ENCODE measurements around the gene PPP6R2.
"Not testable (repeated sequence)": the region's sequence is repeated elsewhere in the genome, so short reads cannot be mapped to it uniquely, and the experiment has no call there.

PPP6R2 gene

GRCh38 chr22:50403701-50404101 lies 60.6 kb downstream of the PPP6R2 start:
- DNase-seq: no peak

- no peak for DNase-seq
These were observed 63.5 kb downstream of the PPP6R2 start for GRCh38 chr22:50406416-50407170.

GRCh38 chr22:50408311-50408710 lies 65.2 kb downstream of the PPP6R2 start:
- no peak for DNase-seq

GRCh38 chr22:50408954-50409353 lies 65.8 kb downstream of the PPP6R2 start:
- DNase-seq: not testable (repeated sequence)

- DNase-seq: no peak
These were observed 71.5 kb downstream of the PPP6R2 start for GRCh38 chr22:50414476-50415248.

GRCh38 chr22:50415426-50415825 lies 72.3 kb downstream of the PPP6R2 start:
- DNase-seq: no peak

GRCh38 chr22:50416996-50417395 lies 73.9 kb downstream of the PPP6R2 start:
- DNase-seq: no peak

GRCh38 chr22:50417411-50418210 lies 74.5 kb downstream of the PPP6R2 start:
- no peak for DNase-seq

- DNase-seq: no peak
These were observed 75.5 kb downstream of the PPP6R2 start for GRCh38 chr22:50418624-50419023.

- no peak for DNase-seq
These were observed 76.0 kb downstream of the PPP6R2 start for GRCh38 chr22:50419116-50419515.

- DNase-seq: no peak
These were observed 76.9 kb downstream of the PPP6R2 start for GRCh38 chr22:50420015-50420414.

- DNase-seq: no peak
These were observed 77.5 kb downstream of the PPP6R2 start for GRCh38 chr22:50420581-50420980.

GRCh38 chr22:50422046-50422445 lies 78.9 kb downstream of the PPP6R2 start:
- DNase-seq: no peak

- DNase-seq: no peak
These were observed 80.1 kb downstream of the PPP6R2 start for GRCh38 chr22:50422961-50423815.

- no peak for DNase-seq
These were observed 80.8 kb downstream of the PPP6R2 start for GRCh38 chr22:50423956-50424355.

GRCh38 chr22:50425179-50425916 lies 82.2 kb downstream of the PPP6R2 start:
- no peak for DNase-seq

- no peak for DNase-seq
These were observed 89.2 kb downstream of the PPP6R2 start for GRCh38 chr22:50432131-50432876.

GRCh38 chr22:50432877-50433510 lies 89.9 kb downstream of the PPP6R2 start:
- not testable (repeated sequence) for DNase-seq

- no peak for DNase-seq
These were observed 91.7 kb downstream of the PPP6R2 start for GRCh38 chr22:50434849-50435248.

GRCh38 chr22:50435291-50436014 lies 92.3 kb downstream of the PPP6R2 start:
- no peak for DNase-seq

All from activated naive CD4-positive, alpha-beta T cell (primary cell).